Neuronal stem cell (in vitro differentiated cells): Measurements from ENCODE around the gene TSPEAR.

Experiments used
- DNase-seq: peaks from one replicate; pipeline ENCODE4 v3.0.0-alpha.2; 2013; ENCODE audit warnings: low spot score
- H2AFZ ChIP-seq: one replicate; pipeline ENCODE4 v1.6.1; 2013; ENCODE audit warnings: mild to moderate bottlenecking, low read length, inconsistent platforms
- H2AK5ac ChIP-seq: 2 replicates; pipeline ENCODE4 v1.6.1; 2013; ENCODE audit warnings: low read depth, mild to moderate bottlenecking, inconsistent platforms, low read length, moderate library complexity, mixed read lengths
- H2BK120ac ChIP-seq: 2 replicates; pipeline ENCODE4 v1.6.1; 2013; ENCODE audit warnings: low read depth, mild to moderate bottlenecking, inconsistent platforms, low read length, moderate library complexity, mixed read lengths
- H2BK12ac ChIP-seq: one replicate; pipeline ENCODE4 v1.6.1; 2013; ENCODE audit warnings: low read length, inconsistent platforms
- H2BK15ac ChIP-seq: 2 replicates; pipeline ENCODE4 v1.6.1; 2013; ENCODE audit warnings: mild to moderate bottlenecking, low read length, inconsistent platforms, mixed read lengths
- H2BK5ac ChIP-seq: one replicate; pipeline ENCODE4 v1.6.1; 2013; ENCODE audit warnings: inconsistent platforms, mild to moderate bottlenecking, low read length, moderate library complexity
- H3K14ac ChIP-seq: one replicate; pipeline ENCODE4 v1.6.1; 2013; ENCODE audit warnings: low read length, inconsistent platforms
- H3K18ac ChIP-seq: 2 replicates; pipeline ENCODE4 v1.6.1; 2013; ENCODE audit warnings: low read length, inconsistent platforms
- H3K23ac ChIP-seq: 2 replicates; pipeline ENCODE4 v1.6.1; 2013; ENCODE audit warnings: low read depth, mild to moderate bottlenecking, mixed read lengths, low read length, inconsistent platforms; ENCODE audit not compliant: poor library complexity
- H3K27ac ChIP-seq: replicated peaks from 3 replicates; pipeline ENCODE4 v1.5.1; 2013; ENCODE audit warnings: low read length, inconsistent platforms
- H3K27me3 ChIP-seq, 3 experiments: 2 replicates each; pipeline ENCODE4 v1.6.1; 2013; ENCODE audit warnings: low read length in 3 of 3, mild to moderate bottlenecking in 2 of 3, inconsistent platforms in 1 of 3, low read depth in 1 of 3, mixed read lengths in 1 of 3, moderate library complexity in 1 of 3; ENCODE audit not compliant: control insufficient read depth in 3 of 3, insufficient read depth in 3 of 3
- H3K36me3 ChIP-seq, 2 donors: replicated peaks in 1 of 2; 2 replicates each; pipeline ENCODE4 v1.6.1; 2013; ENCODE audit warnings: low read length in 2 of 2; ENCODE audit not compliant: control insufficient read depth in 2 of 2, insufficient read depth in 2 of 2
- H3K4ac ChIP-seq: 2 replicates; pipeline ENCODE4 v1.6.1; 2013; ENCODE audit warnings: inconsistent platforms, mild to moderate bottlenecking, low read length, moderate library complexity
- H3K4me1 ChIP-seq, 2 donors: 1 replicate in 1 of 2; 2 replicates in 1 of 2; pipeline ENCODE4 v1.6.1; 2013; ENCODE audit warnings: low read length in 2 of 2, low read depth in 1 of 2; ENCODE audit not compliant: control insufficient read depth in 2 of 2, insufficient read depth in 1 of 2
- H3K4me2 ChIP-seq: one replicate; pipeline ENCODE4 v1.6.1; 2013; ENCODE audit warnings: mild to moderate bottlenecking, low read length, inconsistent platforms; ENCODE audit not compliant: insufficient read depth, poor library complexity, severe bottlenecking
- H3K4me3 ChIP-seq, 2 donors: 2 replicates each; pipeline ENCODE4 v1.5.1; 2013; ENCODE audit warnings: low read length in 2 of 2, mild to moderate bottlenecking in 2 of 2, inconsistent platforms in 1 of 2, moderate library complexity in 1 of 2
- H3K79me1 ChIP-seq: one replicate; pipeline ENCODE4 v1.6.1; 2013; ENCODE audit warnings: low read depth, mild to moderate bottlenecking, inconsistent platforms, low read length, moderate library complexity
- H3K9ac ChIP-seq: one replicate; pipeline ENCODE4 v1.6.1; 2013; ENCODE audit warnings: mild to moderate bottlenecking, low read depth, low read length, inconsistent platforms; ENCODE audit not compliant: poor library complexity
- H3K9me3 ChIP-seq, 2 donors: replicated peaks in 1 of 2; 2 replicates each; pipeline versions ENCODE3 to v1.6.1; 2013; ENCODE audit warnings: low read length in 2 of 2, mild to moderate bottlenecking in 2 of 2, inconsistent platforms in 1 of 2, low read depth in 1 of 2, mixed read lengths in 1 of 2, moderate library complexity in 1 of 2; ENCODE audit not compliant: control insufficient read depth in 2 of 2, insufficient read depth in 1 of 2
- H4K8ac ChIP-seq: one replicate; pipeline ENCODE4 v1.6.1; 2013; ENCODE audit warnings: low read depth, mild to moderate bottlenecking, inconsistent platforms, low read length, moderate library complexity
- H4K91ac ChIP-seq: one replicate; pipeline ENCODE4 v1.6.1; 2013; ENCODE audit warnings: low read length, low read depth, mild to moderate bottlenecking, inconsistent platforms; ENCODE audit not compliant: poor library complexity
- WGBS, 2 donors: extraction: QIAGEN DNeasy Blood & Tissue Kit; methylation state at CpG; one replicate each; pipeline ENCODE4 v1.1.7; 2013; ENCODE audit warnings: missing lambda C conversion rate in 2 of 2, mixed read lengths in 1 of 2; ENCODE audit not compliant: insufficient read length in 2 of 2, insufficient replicate concordance in 1 of 2; ENCODE audit errors: extremely low coverage in 2 of 2; 5-methylcytosine and 5-hydroxymethylcytosine counted together

The TSPEAR gene

DNA sequence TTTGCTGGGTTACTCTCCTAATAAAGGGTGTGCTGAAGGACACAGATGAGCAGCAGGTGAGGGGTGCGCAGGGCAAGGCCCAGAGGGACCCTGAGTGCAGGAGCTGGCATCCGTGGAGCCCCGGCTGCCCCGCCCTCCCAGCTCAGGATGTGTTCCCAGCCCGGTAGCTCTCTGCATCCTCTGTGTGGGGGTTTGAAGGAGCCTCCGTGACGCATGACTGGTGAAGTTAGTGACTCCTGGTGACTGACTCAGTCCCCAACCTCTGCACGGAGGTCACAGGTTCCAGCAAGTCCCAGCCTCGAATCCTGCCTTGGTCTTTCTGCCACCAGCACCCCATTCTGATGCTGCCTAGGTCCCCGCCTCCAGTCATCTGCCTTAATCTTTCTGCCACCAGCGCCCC lies 21.6 kb upstream of the TSPEAR start:
- Histone ChIP-seq H3K4me3 (no peak overlapping the region), H3K4ac (no peak overlapping the region), H2BK15ac (no peak overlapping the region), H3K9ac (no peak overlapping the region), H4K91ac (no peak overlapping the region), H3K4me2 (no peak overlapping the region), H3K27ac (no peak overlapping the region), H2BK5ac (no peak overlapping the region), H3K4me1 (no peaks in the 10 kb centered on the region), H3K36me3 (no peaks in the 10 kb centered on the region), H2BK12ac (no peak overlapping the region), H3K9me3 (peaks cover 0 to 28% of the 10 kb centered on the region in 2 donors), H3K18ac (peak overlapping the region; percentile 15), H2AK5ac (no peak overlapping the region), H3K27me3 (peaks cover 0 to 53% (median 0%) of the 10 kb centered on the region in 3 experiments), H3K23ac (peak overlapping the region; percentile 47), H2AFZ (no peak overlapping the region), H2BK120ac (no peak overlapping the region), H3K14ac (no peak overlapping the region), H4K8ac (no peak overlapping the region), H3K79me1 (no peaks in the 10 kb centered on the region)
- DNase-seq = no peak
- WGBS, 2 donors = no CpG with 5 or more reads among the region's 11 CpGs

DNA sequence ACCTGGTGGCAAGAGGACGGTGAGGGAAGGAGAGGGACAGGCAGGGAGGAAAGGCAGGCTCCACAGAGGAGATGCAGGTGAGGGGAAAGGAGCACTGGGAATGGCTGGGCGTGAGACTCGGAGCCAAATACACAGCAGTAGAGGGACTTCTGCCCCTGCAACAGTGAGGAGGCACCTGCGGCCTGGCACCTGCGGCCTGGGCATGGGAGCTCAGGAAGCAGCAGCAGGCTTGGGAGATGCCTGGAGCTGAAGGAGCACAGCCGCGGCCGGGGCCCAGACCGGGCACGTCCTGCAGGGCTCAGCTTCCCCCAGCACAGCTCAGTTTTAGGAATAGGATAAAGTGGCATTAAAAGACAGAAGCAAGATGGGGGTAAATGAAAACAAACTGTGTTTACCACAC lies 20.9 kb upstream of the TSPEAR start:
- no peak overlapping the region for H3K18ac ChIP-seq
- no peak overlapping the region for H2BK5ac ChIP-seq
- H3K4me1 ChIP-seq = no peaks in the 10 kb centered on the region
- no peak overlapping the region for H2BK15ac ChIP-seq
- no peak overlapping the region for H2AFZ ChIP-seq
- H2BK120ac ChIP-seq = no peak overlapping the region
- H3K27ac ChIP-seq = no peak overlapping the region
- no peak overlapping the region for H2AK5ac ChIP-seq
- no peak overlapping the region for H4K8ac ChIP-seq
- peak overlapping the region; percentile 34 for H2BK12ac ChIP-seq
- no peak overlapping the region for H4K91ac ChIP-seq
- peaks cover 0 to 50% (median 0%) of the 10 kb centered on the region in 3 experiments for H3K27me3 ChIP-seq
- no peak overlapping the region for H3K4me3 ChIP-seq
- no peaks in the 10 kb centered on the region for H3K79me1 ChIP-seq
- no peak overlapping the region for H3K4ac ChIP-seq
- H3K36me3 ChIP-seq = no peaks in the 10 kb centered on the region
- no CpG with 5 or more reads among the region's 10 CpGs for WGBS, 2 donors
- no peak overlapping the region for H3K9ac ChIP-seq
- H3K14ac ChIP-seq = peak overlapping the region; percentile 9
- H3K9me3 ChIP-seq = peaks cover 0 to 23% of the 10 kb centered on the region in 2 donors
- no peak overlapping the region for H3K23ac ChIP-seq
- no peak for DNase-seq
- H3K4me2 ChIP-seq = no peak overlapping the region

DNA sequence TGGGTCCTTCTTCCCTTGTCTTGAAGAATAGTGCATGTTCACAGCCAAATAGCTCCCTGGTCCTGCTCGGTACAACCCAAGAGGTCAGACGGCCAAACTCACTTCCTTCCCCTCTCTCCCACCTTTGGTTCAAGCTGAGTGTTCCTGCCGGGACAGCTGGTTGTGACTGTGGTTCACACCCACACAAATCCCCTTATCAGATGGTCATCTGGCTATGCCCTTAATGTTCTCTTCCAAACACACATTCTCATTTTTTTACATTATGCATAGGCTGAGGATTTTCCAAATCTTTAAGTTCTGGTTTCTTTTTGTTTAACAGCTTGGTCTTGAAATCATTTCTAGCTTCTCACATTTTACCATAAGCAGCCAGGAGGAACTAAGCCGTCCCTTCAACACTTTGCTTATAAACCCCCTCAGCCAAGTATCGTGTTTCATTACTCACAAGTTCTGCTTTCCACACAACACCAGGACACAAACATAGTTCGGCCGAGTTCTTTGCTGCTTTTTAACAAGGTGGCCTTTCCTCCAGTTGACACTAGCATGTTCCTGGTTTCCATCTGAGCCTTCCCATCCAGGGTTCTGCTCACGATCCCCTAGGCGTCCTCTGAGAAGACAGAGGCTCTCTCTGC lies 19.7 kb upstream of the TSPEAR start:
- no peak overlapping the region for H3K27ac ChIP-seq
- peaks cover 0 to 50% (median 0%) of the 10 kb centered on the region in 3 experiments for H3K27me3 ChIP-seq
- peaks cover 0 to 13% of the 10 kb centered on the region in 2 donors for H3K9me3 ChIP-seq
- H2BK5ac ChIP-seq = no peak overlapping the region
- H4K8ac ChIP-seq = no peak overlapping the region
- H2AK5ac ChIP-seq = no peak overlapping the region
- no peak overlapping the region for H3K23ac ChIP-seq
- no peak overlapping the region for H2BK15ac ChIP-seq
- no peak overlapping the region for H2AFZ ChIP-seq
- no peaks in the 10 kb centered on the region for H3K36me3 ChIP-seq
- no peaks in the 10 kb centered on the region for H3K4me1 ChIP-seq
- H3K79me1 ChIP-seq = no peaks in the 10 kb centered on the region
- DNase-seq = no peak
- H3K9ac ChIP-seq = no peak overlapping the region
- no peak overlapping the region for H3K18ac ChIP-seq
- no peak overlapping the region for H2BK120ac ChIP-seq
- H3K4me2 ChIP-seq = no peak overlapping the region
- no peak overlapping the region for H4K91ac ChIP-seq
- no peak overlapping the region for H3K14ac ChIP-seq
- no peak overlapping the region for H3K4me3 ChIP-seq
- H2BK12ac ChIP-seq = no peak overlapping the region
- H3K4ac ChIP-seq = no peak overlapping the region
- WGBS, 2 donors = no CpG with 5 or more reads among the region's 9 CpGs

DNA sequence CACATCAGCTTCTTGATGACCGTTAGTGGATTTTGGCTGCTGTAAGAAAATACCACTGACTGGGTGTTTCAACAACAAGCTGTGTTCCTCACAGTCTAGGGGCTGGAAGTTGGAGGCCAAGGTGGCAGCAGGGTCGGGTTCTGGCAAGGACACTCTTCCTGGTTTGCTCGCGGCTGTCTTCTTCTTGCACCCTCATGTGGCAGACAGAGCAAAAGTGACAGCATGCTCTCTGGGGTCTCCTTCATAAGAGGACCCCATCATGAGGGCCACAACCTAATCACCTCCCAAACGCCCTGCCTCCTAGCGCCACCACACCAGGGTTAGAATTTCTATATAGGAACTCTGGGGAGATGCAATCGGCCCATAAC lies 18.6 kb upstream of the TSPEAR start:
- Histone ChIP-seq H4K91ac (no peak overlapping the region), H2BK15ac (no peak overlapping the region), H2BK12ac (no peak overlapping the region), H3K27me3 (peaks cover 0 to 45% (median 0%) of the 10 kb centered on the region in 3 experiments), H3K9ac (no peak overlapping the region), H3K27ac (no peak overlapping the region), H2AK5ac (peak overlapping the region; percentile 5), H3K4me3 (no peak overlapping the region), H3K36me3 (no peaks in the 10 kb centered on the region), H2BK120ac (no peak overlapping the region), H4K8ac (no peak overlapping the region), H3K18ac (no peak overlapping the region), H3K9me3 (peaks cover 0 to 6% of the 10 kb centered on the region in 2 donors), H3K14ac (no peak overlapping the region), H2BK5ac (no peak overlapping the region), H3K79me1 (no peaks in the 10 kb centered on the region), H3K4me2 (no peak overlapping the region), H3K23ac (no peak overlapping the region), H3K4ac (no peak overlapping the region), H3K4me1 (no peaks in the 10 kb centered on the region), H2AFZ (no peak overlapping the region)
- no peak for DNase-seq
- WGBS, 2 donors = no CpG with 5 or more reads among the region's 7 CpGs
